Central memory CD4-positive, alpha-beta T cell (primary cell): Measurements from ENCODE around the gene MPDZ.
"Not testable (repeated sequence)": the region's sequence is repeated elsewhere in the genome, so short reads cannot be mapped to it uniquely, and the experiment has no call there.

Experiments used
- DNase-seq: peaks from one replicate; pipeline ENCODE4 v3.0.0; 2022

Gene MPDZ

GRCh38 chr9:13267743-13268142, 11.7 kb downstream of the MPDZ start:
- no peak for DNase-seq

GRCh38 chr9:13266167-13266566, 13.3 kb downstream of the MPDZ start:
- no peak for DNase-seq

GRCh38 chr9:13264788-13265187, 14.7 kb downstream of the MPDZ start:
- no peak for DNase-seq

GRCh38 chr9:13263511-13263910, 16.0 kb downstream of the MPDZ start:
- no peak for DNase-seq

- DNase-seq = no peak
These were observed 26.6 kb downstream of the MPDZ start for GRCh38 chr9:13252852-13253251.

- DNase-seq = no peak
These were observed 35.3 kb downstream of the MPDZ start for GRCh38 chr9:13244181-13244580.

GRCh38 chr9:13241283-13241682, 38.2 kb downstream of the MPDZ start:
- no peak for DNase-seq

- no peak for DNase-seq
These were observed 39.8 kb downstream of the MPDZ start for GRCh38 chr9:13239660-13240059.

GRCh38 chr9:13239208-13239607, 40.3 kb downstream of the MPDZ start:
- DNase-seq = no peak

- DNase-seq = no peak
These were observed 44.6 kb downstream of the MPDZ start for GRCh38 chr9:13234932-13235331.

GRCh38 chr9:13228431-13228830, 51.1 kb downstream of the MPDZ start:
- no peak for DNase-seq

- DNase-seq = no peak
These were observed 55.1 kb downstream of the MPDZ start for GRCh38 chr9:13224366-13224765.

GRCh38 chr9:13222733-13223132, 56.8 kb downstream of the MPDZ start:
- not testable (repeated sequence) for DNase-seq

GRCh38 chr9:13221741-13222140, 57.8 kb downstream of the MPDZ start:
- DNase-seq = no peak

- no peak for DNase-seq
These were observed 58.7 kb downstream of the MPDZ start for GRCh38 chr9:13220837-13221236.

- no peak for DNase-seq
These were observed 63.5 kb downstream of the MPDZ start for GRCh38 chr9:13215791-13216554.

- DNase-seq = no peak
These were observed 65.5 kb downstream of the MPDZ start for GRCh38 chr9:13213998-13214397.

GRCh38 chr9:13213337-13213736, 66.2 kb downstream of the MPDZ start:
- DNase-seq = no peak

- no peak for DNase-seq
These were observed 69.2 kb downstream of the MPDZ start for GRCh38 chr9:13210306-13210705.

- no peak for DNase-seq
These were observed 70.0 kb downstream of the MPDZ start for GRCh38 chr9:13209498-13209897.

GRCh38 chr9:13205824-13206223, 73.7 kb downstream of the MPDZ start:
- DNase-seq = no peak

- no peak for DNase-seq
These were observed 89.5 kb downstream of the MPDZ start for GRCh38 chr9:13190040-13190439.

- no peak for DNase-seq
These were observed 90.1 kb downstream of the MPDZ start for GRCh38 chr9:13189362-13189761.

GRCh38 chr9:13186774-13187173, 92.7 kb downstream of the MPDZ start:
- DNase-seq = no peak

- DNase-seq = no peak
These were observed 93.4 kb downstream of the MPDZ start for GRCh38 chr9:13186091-13186490.
